HFFc6 (cell line): Measurements from ENCODE around the gene CNOT3. TPM values are rescaled to one million over a fixed set of nuclear protein-coding genes. Genes with fewer than 3 reads are reported as not detected.
"Not testable (repeated sequence)": the region's sequence is repeated elsewhere in the genome, so short reads cannot be mapped to it uniquely, and the experiment has no call there.

ENCODE experiments used
- DNase-seq: peaks from one replicate; pipeline ENCODE4 v3.0.0-alpha.2; 2018
- H3K27ac Mint-ChIP-seq: 2 replicates; pipeline ENCODE4 v1.8.0; 2020; ENCODE audit warnings: mild to moderate bottlenecking, mixed read lengths
- H3K27me3 Mint-ChIP-seq: 2 replicates; pipeline ENCODE4 v1.8.0; 2021; ENCODE audit warnings: mild to moderate bottlenecking, moderate library complexity, mixed read lengths; ENCODE audit not compliant: insufficient read depth
- H3K36me3 Mint-ChIP-seq: 2 replicates; pipeline ENCODE4 v1.8.0; 2021; ENCODE audit warnings: low read depth, mixed read lengths
- H3K4me1 Mint-ChIP-seq: 2 replicates; pipeline ENCODE4 v1.8.0; 2020; ENCODE audit warnings: low read depth, mixed read lengths
- H3K4me3 Mint-ChIP-seq: 2 replicates; pipeline ENCODE4 v1.8.0; 2020; ENCODE audit warnings: mild to moderate bottlenecking, moderate library complexity, mixed read lengths
- H3K9me3 Mint-ChIP-seq: 2 replicates; pipeline ENCODE4 v1.8.0; 2020; ENCODE audit warnings: mild to moderate bottlenecking, mixed read lengths
- CTCF ChIP-seq: fragments of 200-600 bp; sonication (generic); IDR thresholded peaks from 2 replicates; pipeline ENCODE4 v1.5.0; 2021; ENCODE audit warnings: antibody characterized with exemption, mild to moderate bottlenecking
- total RNA-seq, 6 experiments: library from RNA; stranded (reverse); fragmentation: NEBNext Ultra II Directional; extraction: Animal tissue kit (Norgen Biotek cat#: 25700); gene quantifications; 2 replicates in 1 of 6; 3 replicates in 5 of 6; pipeline ENCODE4 v1.2.3, GENCODE V29; 2021

Gene CNOT3
- total RNA-seq, 6 experiments from 2014 or later = 46.4 to 65.5 (median 59.6) TPM

GRCh38 chr19:54178581-54179261 is 41.2 kb downstream of the CNOT3 start:
- H3K4me1 Mint-ChIP-seq = no peaks in the 10 kb centered on the region
- 0 out of 2 replicates have a peak, but pooled peaks have one; percentile 7 for TF ChIP-seq CTCF
- no peak overlapping the region for H3K4me3 Mint-ChIP-seq
- no peak overlapping the region for H3K27ac Mint-ChIP-seq
- no peak for DNase-seq
- H3K36me3 Mint-ChIP-seq = peaks cover 23% of the 10 kb centered on the region
- no peaks in the 10 kb centered on the region; the same call in 1 of the 2 replicates for H3K27me3 Mint-ChIP-seq
- H3K9me3 Mint-ChIP-seq = no peaks in the 10 kb centered on the region

- Mint-ChIP-seq H3K4me3 (no peak overlapping the region), H3K36me3 (peaks cover 30% of the 10 kb centered on the region), H3K27me3 (no peaks in the 10 kb centered on the region; the same call in 1 of the 2 replicates), H3K4me1 (no peaks in the 10 kb centered on the region), H3K27ac (peak overlapping the region; percentile 9; the same call in 1 of the 2 replicates), H3K9me3 (no peaks in the 10 kb centered on the region)
- DNase-seq = no peak
- no peak for TF ChIP-seq CTCF
These were observed 41.8 kb downstream of the CNOT3 start for GRCh38 chr19:54179262-54179852.

GRCh38 chr19:54179921-54180461 is 42.4 kb downstream of the CNOT3 start:
- TF ChIP-seq CTCF = peak; percentile 45
- no peaks in the 10 kb centered on the region; the same call in 1 of the 2 replicates for H3K27me3 Mint-ChIP-seq
- H3K36me3 Mint-ChIP-seq = peaks cover 30% of the 10 kb centered on the region
- peak overlapping the region; percentile 75 for H3K27ac Mint-ChIP-seq
- no peaks in the 10 kb centered on the region for H3K9me3 Mint-ChIP-seq
- H3K4me1 Mint-ChIP-seq = no peaks in the 10 kb centered on the region
- peak; percentile 62 for DNase-seq
- no peak overlapping the region for H3K4me3 Mint-ChIP-seq

GRCh38 chr19:54180691-54181091 is 43.1 kb downstream of the CNOT3 start:
- TF ChIP-seq CTCF = no peak
- no peak for DNase-seq
- Mint-ChIP-seq H3K36me3 (peaks cover 35% of the 10 kb centered on the region), H3K4me1 (no peaks in the 10 kb centered on the region), H3K4me3 (no peak overlapping the region), H3K27me3 (no peaks in the 10 kb centered on the region; the same call in 1 of the 2 replicates), H3K9me3 (no peaks in the 10 kb centered on the region), H3K27ac (no peak overlapping the region)

GRCh38 chr19:54181894-54182293 is 44.3 kb downstream of the CNOT3 start:
- not testable (repeated sequence) for H3K9me3 Mint-ChIP-seq, H3K27ac Mint-ChIP-seq, H3K4me1 Mint-ChIP-seq, DNase-seq, H3K4me3 Mint-ChIP-seq, H3K27me3 Mint-ChIP-seq
- peaks cover 35% of the 10 kb centered on the region for H3K36me3 Mint-ChIP-seq

GRCh38 chr19:54183431-54183830 is 45.9 kb downstream of the CNOT3 start:
- TF ChIP-seq CTCF = no peak
- Mint-ChIP-seq H3K4me1 (peaks cover 18% of the 10 kb centered on the region), H3K27ac (no peak overlapping the region), H3K4me3 (no peak overlapping the region), H3K36me3 (peaks cover 42% of the 10 kb centered on the region), H3K27me3 (no peaks in the 10 kb centered on the region; the same call in none of the 2 replicates), H3K9me3 (no peaks in the 10 kb centered on the region)
- DNase-seq = no peak
